HG02852 (cell line): ENCODE data around the gene STARD10.

Source experiments
- ATAC-seq: cut with Tn5 transposase; IDR thresholded peaks from one replicate; pipeline ENCODE4 v1.9.1; 2021; ENCODE audit warnings: mild to moderate bottlenecking, moderate library complexity; ENCODE audit not compliant: unreplicated experiment

The STARD10 gene

GRCh38 chr11:72750086-72750485 lies 43.8 kb downstream of the STARD10 start:
- ATAC-seq: no peak

- ATAC-seq: no peak
These were observed 46.5 kb downstream of the STARD10 start for GRCh38 chr11:72747289-72747855.

GRCh38 chr11:72746821-72747220 lies 47.0 kb downstream of the STARD10 start:
- no peak for ATAC-seq

- no peak for ATAC-seq
These were observed 47.8 kb downstream of the STARD10 start for GRCh38 chr11:72745925-72746550.

- no peak for ATAC-seq
These were observed 48.3 kb downstream of the STARD10 start for GRCh38 chr11:72745511-72745910.

GRCh38 chr11:72744474-72744873 lies 49.4 kb downstream of the STARD10 start:
- no peak for ATAC-seq

GRCh38 chr11:72743321-72744221 lies 50.3 kb downstream of the STARD10 start:
- ATAC-seq: no peak

- no peak for ATAC-seq
These were observed 51.1 kb downstream of the STARD10 start for GRCh38 chr11:72742513-72743320.

- ATAC-seq: no peak
These were observed 51.9 kb downstream of the STARD10 start for GRCh38 chr11:72741849-72742512.

- no peak for ATAC-seq
These were observed 52.4 kb downstream of the STARD10 start for GRCh38 chr11:72741429-72741833.

- ATAC-seq: no peak
These were observed 53.1 kb downstream of the STARD10 start for GRCh38 chr11:72740562-72741428.

- no peak for ATAC-seq
These were observed 53.8 kb downstream of the STARD10 start for GRCh38 chr11:72740060-72740424.

GRCh38 chr11:72739240-72740059 lies 54.4 kb downstream of the STARD10 start:
- ATAC-seq: no peak

GRCh38 chr11:72738199-72739141 lies 55.4 kb downstream of the STARD10 start:
- ATAC-seq: peak; percentile 44

GRCh38 chr11:72737336-72737735 lies 56.5 kb downstream of the STARD10 start:
- ATAC-seq: no peak

- ATAC-seq: no peak
These were observed 57.3 kb downstream of the STARD10 start for GRCh38 chr11:72736452-72737069.

- ATAC-seq: no peak
These were observed 58.3 kb downstream of the STARD10 start for GRCh38 chr11:72735495-72736027.
